GM21423 (cell line): ENCODE data around the gene DARS2.

Experiments used
- ATAC-seq: cut with Tn5 transposase; IDR thresholded peaks from one replicate; pipeline ENCODE4 v1.9.1; 2021; ENCODE audit warnings: mild to moderate bottlenecking, moderate library complexity; ENCODE audit not compliant: unreplicated experiment

Gene DARS2

GRCh38 chr1:173886746-173887611 is 62.5 kb downstream of the DARS2 start:
- no peak for ATAC-seq

GRCh38 chr1:173887627-173888026 is 63.2 kb downstream of the DARS2 start:
- ATAC-seq: no peak

- no peak for ATAC-seq
Observed at GRCh38 chr1:173888749-173889148, 64.3 kb downstream of the DARS2 start.

GRCh38 chr1:173889885-173890284 is 65.4 kb downstream of the DARS2 start:
- no peak for ATAC-seq

GRCh38 chr1:173893611-173894010 is 69.1 kb downstream of the DARS2 start:
- no peak for ATAC-seq

- no peak for ATAC-seq
Observed at GRCh38 chr1:173894189-173894588, 69.7 kb downstream of the DARS2 start.

- no peak for ATAC-seq
Observed at GRCh38 chr1:173900427-173900826, 76.0 kb downstream of the DARS2 start.

GRCh38 chr1:173900992-173901391 is 76.5 kb downstream of the DARS2 start:
- no peak for ATAC-seq

GRCh38 chr1:173903827-173904531 is 79.5 kb downstream of the DARS2 start:
- ATAC-seq: no peak
